Measurements from ENCODE around the gene CLHC1.

DNA sequence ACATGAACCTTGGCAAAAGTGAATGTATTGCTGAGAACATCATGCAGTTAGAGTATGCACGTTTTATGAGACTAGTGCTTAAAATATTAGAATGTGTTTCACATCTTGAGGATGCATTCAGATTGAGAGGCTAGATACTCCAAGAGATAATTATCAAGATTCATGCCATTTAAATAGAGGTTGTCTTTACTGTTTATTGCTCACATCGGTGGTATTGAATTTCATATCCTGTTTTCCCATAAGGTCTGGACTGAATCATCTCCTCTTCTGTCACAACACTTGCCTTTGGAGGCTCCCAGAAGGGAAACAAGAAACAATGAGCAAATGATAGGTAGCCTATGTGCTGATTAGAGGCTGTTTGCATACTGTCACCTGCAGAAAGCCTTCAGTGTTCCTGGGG lies 83.8 kb downstream of the CLHC1 start:
- TF ChIP-seq, protein P1, sequence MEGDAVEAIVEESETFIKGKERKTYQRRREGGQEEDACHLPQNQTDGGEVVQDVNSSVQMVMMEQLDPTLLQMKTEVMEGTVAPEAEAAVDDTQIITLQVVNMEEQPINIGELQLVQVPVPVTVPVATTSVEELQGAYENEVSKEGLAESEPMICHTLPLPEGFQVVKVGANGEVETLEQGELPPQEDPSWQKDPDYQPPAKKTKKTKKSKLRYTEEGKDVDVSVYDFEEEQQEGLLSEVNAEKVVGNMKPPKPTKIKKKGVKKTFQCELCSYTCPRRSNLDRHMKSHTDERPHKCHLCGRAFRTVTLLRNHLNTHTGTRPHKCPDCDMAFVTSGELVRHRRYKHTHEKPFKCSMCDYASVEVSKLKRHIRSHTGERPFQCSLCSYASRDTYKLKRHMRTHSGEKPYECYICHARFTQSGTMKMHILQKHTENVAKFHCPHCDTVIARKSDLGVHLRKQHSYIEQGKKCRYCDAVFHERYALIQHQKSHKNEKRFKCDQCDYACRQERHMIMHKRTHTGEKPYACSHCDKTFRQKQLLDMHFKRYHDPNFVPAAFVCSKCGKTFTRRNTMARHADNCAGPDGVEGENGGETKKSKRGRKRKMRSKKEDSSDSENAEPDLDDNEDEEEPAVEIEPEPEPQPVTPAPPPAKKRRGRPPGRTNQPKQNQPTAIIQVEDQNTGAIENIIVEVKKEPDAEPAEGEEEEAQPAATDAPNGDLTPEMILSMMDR (IDR thresholded peaks at IDR 0.05): no peak
- TF ChIP-seq POLR2A (IDR thresholded peaks at IDR 0.05): no peak
